HCT116 (cell line): ENCODE data around the gene ADAM19. TPM values are rescaled to one million over a fixed set of nuclear protein-coding genes. Genes with fewer than 3 reads are reported as not detected.

Source experiments
- ATAC-seq: fragments of 200-7000 bp; cut with Tn5 transposase; 2 replicates; pipeline ENCODE4 v1.9.1; 2020; ENCODE audit warnings: mild to moderate bottlenecking, moderate library complexity
- BruUV-seq: library from RNA; stranded (reverse); fragments of 400-500 nt; replicated peaks from 2 replicates; lab custom pipeline; 2021; lab: Mats Ljungman, UMichigan
- CTCF ChIA-PET: fragments of 300-600 bp; sonication (Branson Sonifier 250); formaldehyde crosslinking; loops from one replicate; lab custom pipeline; 2021; ENCODE audit warnings: antibody characterized with exemption; lab: Charles Lee
- POLR2A ChIA-PET: fragments of 300-600, 350-600 bp; sonication (Branson Sonifier 250); formaldehyde crosslinking; loops from one replicate; lab custom pipeline; 2021; ENCODE audit warnings: antibody characterized with exemption; lab: Charles Lee
- RAD21 ChIA-PET, 2 experiments: fragments of 300-600 bp; sonication (Branson Sonifier 250); formaldehyde crosslinking; loops; one replicate each; lab custom pipeline; 2023; ENCODE audit warnings: low total read pairs in 2 of 2; ENCODE audit not compliant: uncharacterized antibody in 2 of 2, unreplicated experiment in 2 of 2, low non-redundant PET in 1 of 2; lab: Charles Lee
- DNase-seq: peaks from one replicate; pipeline ENCODE4 v3.0.0-alpha.2; 2010; ENCODE audit warnings: low read depth, low spot score
- H2AFZ ChIP-seq: fragments of 200-600 bp; shearing (Covaris generic), sonication (generic); 2 replicates; pipeline ENCODE4 v1.6.1; 2017; ENCODE audit warnings: low read depth, mixed run types, mixed read lengths, antibody characterized with exemption, low read length; ENCODE audit not compliant: poor library complexity, severe bottlenecking
- H3K27ac ChIP-seq: 2 replicates; pipeline ENCODE4 v1.5.1; 2012; ENCODE audit warnings: low read depth, low read length
- H3K27me3 ChIP-seq: fragments of 200-600 bp; sonication (generic); 2 replicates; pipeline ENCODE4 v1.6.1; 2016; ENCODE audit warnings: mixed run types, low read length, mixed read lengths; ENCODE audit not compliant: insufficient read depth
- H3K36me3 ChIP-seq, 2 experiments: fragments of 200-500 bp in 1 of 2; fragments of 200-600 bp in 1 of 2; sonication (Bioruptor generic) in 1 of 2; sonication (generic) in 1 of 2; 2 replicates each; pipeline versions ENCODE4 v1.5.1 to v1.6.1; 2014 to 2016; ENCODE audit warnings: low read length in 2 of 2, inconsistent platforms in 1 of 2, mixed read lengths in 1 of 2, mixed run types in 1 of 2; ENCODE audit not compliant: insufficient read depth in 2 of 2, control insufficient read depth in 1 of 2
- H3K4me1 ChIP-seq, 2 experiments: fragments of 200-600 bp in 1 of 2; sonication (generic) in 1 of 2; 2 replicates each; pipeline versions ENCODE4 v1.5.1 to v1.6.1; 2012 to 2017; ENCODE audit warnings: low read length in 2 of 2, inconsistent platforms in 1 of 2, mild to moderate bottlenecking in 1 of 2, mixed read lengths in 1 of 2, mixed run types in 1 of 2, moderate library complexity in 1 of 2; ENCODE audit not compliant: insufficient read depth in 2 of 2, control insufficient read depth in 1 of 2
- H3K4me2 ChIP-seq: fragments of 200-600 bp; sonication (generic); 2 replicates; pipeline ENCODE4 v1.6.1; 2017; ENCODE audit warnings: mixed run types, low read length, mixed read lengths
- H3K4me3 ChIP-seq, 2 experiments: fragments of 200-600 bp in 1 of 2; sonication (generic) in 1 of 2; replicated peaks in 1 of 2; 2 replicates each; pipeline ENCODE4 v1.5.1; 2011 to 2016; ENCODE audit warnings: low read length in 2 of 2, control low read depth in 1 of 2, low read depth in 1 of 2, mild to moderate bottlenecking in 1 of 2, mixed read lengths in 1 of 2, mixed run types in 1 of 2
- H3K79me2 ChIP-seq: fragments of 200-600 bp; sonication (generic); 2 replicates; pipeline ENCODE4 v1.6.1; 2017; ENCODE audit warnings: mild to moderate bottlenecking, mixed run types, low read length, moderate library complexity, mixed read lengths; ENCODE audit not compliant: insufficient read depth
- H3K9ac ChIP-seq: fragments of 200-600 bp; sonication (generic); 2 replicates; pipeline ENCODE4 v1.6.1; 2016; ENCODE audit warnings: low read length, mixed read lengths
- H3K9me2 ChIP-seq: fragments of 200-600 bp; sonication (generic), shearing (Covaris generic); 2 replicates; pipeline ENCODE4 v1.6.1; 2017; ENCODE audit warnings: mixed run types, mild to moderate bottlenecking, moderate library complexity; ENCODE audit not compliant: insufficient read depth
- H3K9me3 ChIP-seq, 2 experiments: fragments of 200-500 bp in 1 of 2; fragments of 200-600 bp in 1 of 2; sonication (Bioruptor generic) in 1 of 2; sonication (generic) in 1 of 2; 2 replicates each; pipeline ENCODE4 v1.6.1; 2014 to 2017; ENCODE audit warnings: low read length in 2 of 2, mixed read lengths in 2 of 2, inconsistent platforms in 1 of 2, low read depth in 1 of 2, mild to moderate bottlenecking in 1 of 2, mixed run types in 1 of 2, moderate library complexity in 1 of 2; ENCODE audit not compliant: control insufficient read depth in 1 of 2, insufficient read depth in 1 of 2
- H4K20me1 ChIP-seq: fragments of 200-600 bp; sonication (generic), shearing (Covaris generic); 2 replicates; pipeline ENCODE4 v1.6.1; 2017; ENCODE audit warnings: mixed run types, mild to moderate bottlenecking, moderate library complexity; ENCODE audit not compliant: insufficient read depth
- CBX3 ChIP-seq: IDR thresholded peaks from 2 replicates; pipeline ENCODE4 v1.6.1; 2012; ENCODE audit warnings: low read depth
- CEBPB ChIP-seq: IDR thresholded peaks from 2 replicates; pipeline ENCODE4 v1.6.1; 2012; ENCODE audit warnings: low read depth
- EGR1 ChIP-seq: IDR thresholded peaks from 2 replicates; pipeline ENCODE4 v1.6.1; 2012; ENCODE audit warnings: low read depth
- ELF1 ChIP-seq: IDR thresholded peaks from 2 replicates; pipeline ENCODE4 v1.6.1; 2012; ENCODE audit warnings: low read depth, borderline replicate concordance
- EZH2 ChIP-seq: fragments of 200-600 bp; sonication (generic); IDR thresholded peaks from 2 replicates; pipeline ENCODE4 v1.6.1; 2017; ENCODE audit warnings: antibody characterized with exemption, mixed run types
- EZH2phosphoT487 ChIP-seq: fragments of 200-600 bp; IDR thresholded peaks from 2 replicates; pipeline ENCODE4 v1.6.1; 2018; ENCODE audit warnings: antibody characterized with exemption, borderline replicate concordance
- FOSL1 ChIP-seq: IDR thresholded peaks from 2 replicates; pipeline ENCODE4 v1.6.1; 2012; ENCODE audit warnings: low read depth
- JUND ChIP-seq: IDR thresholded peaks from 2 replicates; pipeline ENCODE4 v1.6.1; 2012
- POLR2A ChIP-seq: IDR thresholded peaks from 2 replicates; pipeline ENCODE4 v1.7.0; 2011; ENCODE audit warnings: borderline replicate concordance; ENCODE audit not compliant: insufficient read depth, insufficient read length; ENCODE audit errors: extremely low read depth
- RAD21 ChIP-seq: IDR thresholded peaks from 2 replicates; pipeline ENCODE4 v1.6.1; 2012; ENCODE audit warnings: low read depth, mild to moderate bottlenecking
- SIN3A ChIP-seq: IDR thresholded peaks from 2 replicates; pipeline ENCODE4 v1.6.1; 2012; ENCODE audit warnings: low read depth
- SP1 ChIP-seq: IDR thresholded peaks from 2 replicates; pipeline ENCODE4 v1.6.1; 2012; ENCODE audit warnings: low read depth
- SRF ChIP-seq: IDR thresholded peaks from 2 replicates; pipeline ENCODE4 v1.6.1; 2012; ENCODE audit warnings: low read depth
- TCF7L2 ChIP-seq: IDR thresholded peaks from 2 replicates; pipeline ENCODE4 v1.7.0; 2011; ENCODE audit warnings: borderline replicate concordance, inconsistent platforms; ENCODE audit not compliant: insufficient read depth, insufficient read length; ENCODE audit errors: extremely low read depth
- ZFX ChIP-seq: fragments of 450-650 bp; IDR thresholded peaks from 2 replicates; pipeline ENCODE4 v1.6.1; 2017
- ZNF274 ChIP-seq: fragments of 200-500 bp; sonication (Bioruptor generic); IDR thresholded peaks from 2 replicates; pipeline ENCODE4 v1.6.1; 2014; ENCODE audit warnings: mild to moderate bottlenecking, low read depth, low read length, inconsistent platforms
- intact Hi-C: fragments of 100-400 bp; cut with micrococcal nuclease; formaldehyde crosslinking; loops from 2 replicates; pipeline ENCODE4 v1.10.0; 2022
- total RNA-seq: library from RNA; stranded (reverse); gene quantifications from one replicate; pipeline ENCODE4 v1.2.1, GENCODE V29; 2021; ENCODE audit not compliant: unreplicated experiment
- TF ChIP-seq, protein P1 (sequence below): IDR thresholded peaks from 2 replicates; pipeline ENCODE4 v1.6.1; 2012; ENCODE audit warnings: low read depth
- TF ChIP-seq, protein P2 (sequence below): IDR thresholded peaks from 2 replicates; pipeline ENCODE4 v1.6.1; 2012
- TF ChIP-seq, protein P3 (sequence below): IDR thresholded peaks from 2 replicates; pipeline ENCODE4 v1.6.1; 2012
- TF ChIP-seq, protein P4 (sequence below), 3 experiments: fragments of 200-600 bp in 1 of 3; sonication (generic) in 1 of 3; IDR thresholded peaks in 2 of 3; conservative IDR thresholded peaks in 1 of 3; 2 replicates each; pipeline ENCODE4 v1.5.1; 2012 to 2017; ENCODE audit warnings: low read depth in 2 of 3, low read length in 2 of 3, antibody characterized with exemption in 1 of 3, borderline replicate concordance in 1 of 3, control low read depth in 1 of 3, mild to moderate bottlenecking in 1 of 3, mixed read lengths in 1 of 3, mixed run types in 1 of 3, moderate library complexity in 1 of 3; ENCODE audit not compliant: insufficient read depth in 1 of 3

Gene ADAM19
- total RNA-seq, 1 experiment from 2014 or later: 77.3 TPM

DNA sequence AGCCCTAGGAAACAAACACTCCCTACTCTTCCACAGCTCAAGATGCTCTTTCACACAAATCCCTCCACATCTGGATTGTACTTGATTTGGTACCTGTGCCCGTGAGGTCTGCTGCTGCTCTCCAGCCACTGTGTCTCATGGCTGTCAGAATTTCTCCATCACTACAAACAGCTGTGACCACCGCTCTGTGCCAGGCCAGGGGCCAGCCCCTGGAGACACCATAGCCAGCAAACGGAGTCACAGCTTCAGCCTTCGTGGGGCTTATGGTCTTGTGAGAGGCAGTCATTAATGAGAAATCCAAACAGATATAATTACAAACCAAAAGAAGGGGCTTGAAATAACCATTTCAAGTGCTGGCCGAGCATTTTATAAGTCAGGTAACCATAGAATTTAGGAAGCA, 43.6 kb downstream of the ADAM19 start:
- H3K36me3 ChIP-seq: peaks cover 20 to 22% of the 10 kb centered on the region in 2 experiments; a peak in 3 of 4 replicates
- no peaks in the 10 kb centered on the region for H3K9me2 ChIP-seq
- no peak for DNase-seq
- no peak for TF ChIP-seq SRF
- TF ChIP-seq TCF7L2: no peak
- TF ChIP-seq, protein P1, sequence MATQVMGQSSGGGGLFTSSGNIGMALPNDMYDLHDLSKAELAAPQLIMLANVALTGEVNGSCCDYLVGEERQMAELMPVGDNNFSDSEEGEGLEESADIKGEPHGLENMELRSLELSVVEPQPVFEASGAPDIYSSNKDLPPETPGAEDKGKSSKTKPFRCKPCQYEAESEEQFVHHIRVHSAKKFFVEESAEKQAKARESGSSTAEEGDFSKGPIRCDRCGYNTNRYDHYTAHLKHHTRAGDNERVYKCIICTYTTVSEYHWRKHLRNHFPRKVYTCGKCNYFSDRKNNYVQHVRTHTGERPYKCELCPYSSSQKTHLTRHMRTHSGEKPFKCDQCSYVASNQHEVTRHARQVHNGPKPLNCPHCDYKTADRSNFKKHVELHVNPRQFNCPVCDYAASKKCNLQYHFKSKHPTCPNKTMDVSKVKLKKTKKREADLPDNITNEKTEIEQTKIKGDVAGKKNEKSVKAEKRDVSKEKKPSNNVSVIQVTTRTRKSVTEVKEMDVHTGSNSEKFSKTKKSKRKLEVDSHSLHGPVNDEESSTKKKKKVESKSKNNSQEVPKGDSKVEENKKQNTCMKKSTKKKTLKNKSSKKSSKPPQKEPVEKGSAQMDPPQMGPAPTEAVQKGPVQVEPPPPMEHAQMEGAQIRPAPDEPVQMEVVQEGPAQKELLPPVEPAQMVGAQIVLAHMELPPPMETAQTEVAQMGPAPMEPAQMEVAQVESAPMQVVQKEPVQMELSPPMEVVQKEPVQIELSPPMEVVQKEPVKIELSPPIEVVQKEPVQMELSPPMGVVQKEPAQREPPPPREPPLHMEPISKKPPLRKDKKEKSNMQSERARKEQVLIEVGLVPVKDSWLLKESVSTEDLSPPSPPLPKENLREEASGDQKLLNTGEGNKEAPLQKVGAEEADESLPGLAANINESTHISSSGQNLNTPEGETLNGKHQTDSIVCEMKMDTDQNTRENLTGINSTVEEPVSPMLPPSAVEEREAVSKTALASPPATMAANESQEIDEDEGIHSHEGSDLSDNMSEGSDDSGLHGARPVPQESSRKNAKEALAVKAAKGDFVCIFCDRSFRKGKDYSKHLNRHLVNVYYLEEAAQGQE: no peak
- TF ChIP-seq, protein P2, sequence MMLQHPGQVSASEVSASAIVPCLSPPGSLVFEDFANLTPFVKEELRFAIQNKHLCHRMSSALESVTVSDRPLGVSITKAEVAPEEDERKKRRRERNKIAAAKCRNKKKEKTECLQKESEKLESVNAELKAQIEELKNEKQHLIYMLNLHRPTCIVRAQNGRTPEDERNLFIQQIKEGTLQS: no peak
- no peak for TF ChIP-seq JUND
- TF ChIP-seq EZH2phosphoT487: no peak
- TF ChIP-seq EGR1: no peak
- TF ChIP-seq, protein P3, sequence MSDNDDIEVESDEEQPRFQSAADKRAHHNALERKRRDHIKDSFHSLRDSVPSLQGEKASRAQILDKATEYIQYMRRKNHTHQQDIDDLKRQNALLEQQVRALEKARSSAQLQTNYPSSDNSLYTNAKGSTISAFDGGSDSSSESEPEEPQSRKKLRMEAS: no peak
- TF ChIP-seq CEBPB: no peak
- TF ChIP-seq SP1: no peak
- no peak for TF ChIP-seq CBX3
- TF ChIP-seq RAD21: no peak
- TF ChIP-seq POLR2A: no peak
- no peak for TF ChIP-seq ELF1
- TF ChIP-seq SIN3A: no peak
- no peak for TF ChIP-seq ZFX
- TF ChIP-seq, protein P4, sequence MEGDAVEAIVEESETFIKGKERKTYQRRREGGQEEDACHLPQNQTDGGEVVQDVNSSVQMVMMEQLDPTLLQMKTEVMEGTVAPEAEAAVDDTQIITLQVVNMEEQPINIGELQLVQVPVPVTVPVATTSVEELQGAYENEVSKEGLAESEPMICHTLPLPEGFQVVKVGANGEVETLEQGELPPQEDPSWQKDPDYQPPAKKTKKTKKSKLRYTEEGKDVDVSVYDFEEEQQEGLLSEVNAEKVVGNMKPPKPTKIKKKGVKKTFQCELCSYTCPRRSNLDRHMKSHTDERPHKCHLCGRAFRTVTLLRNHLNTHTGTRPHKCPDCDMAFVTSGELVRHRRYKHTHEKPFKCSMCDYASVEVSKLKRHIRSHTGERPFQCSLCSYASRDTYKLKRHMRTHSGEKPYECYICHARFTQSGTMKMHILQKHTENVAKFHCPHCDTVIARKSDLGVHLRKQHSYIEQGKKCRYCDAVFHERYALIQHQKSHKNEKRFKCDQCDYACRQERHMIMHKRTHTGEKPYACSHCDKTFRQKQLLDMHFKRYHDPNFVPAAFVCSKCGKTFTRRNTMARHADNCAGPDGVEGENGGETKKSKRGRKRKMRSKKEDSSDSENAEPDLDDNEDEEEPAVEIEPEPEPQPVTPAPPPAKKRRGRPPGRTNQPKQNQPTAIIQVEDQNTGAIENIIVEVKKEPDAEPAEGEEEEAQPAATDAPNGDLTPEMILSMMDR (IDR thresholded peaks at IDR 0.05 in 2 of 3, conservative IDR thresholded peaks at IDR 0.05 in 1 of 3; ENCODE audit: borderline replicate concordance in 1 of 3, insufficient read depth in 1 of 3, low read depth in 2 of 3, low read length in 2 of 3): no peak
- TF ChIP-seq ZNF274: no peak
- TF ChIP-seq EZH2: no peak
- no peak for TF ChIP-seq FOSL1
- no peak overlapping the region for H3K9ac ChIP-seq
- ChIA-PET CTCF (no interaction called here), POLR2A (no interaction called here), RAD21 (no interaction called here)
- H4K20me1 ChIP-seq: no peaks in the 10 kb centered on the region
- no peak for ATAC-seq
- no peaks in the 10 kb centered on the region for H3K9me3 ChIP-seq
- peaks cover 2 to 12% of the 10 kb centered on the region in 2 experiments; a peak in 1 of 4 replicates for H3K4me1 ChIP-seq
- no peak overlapping the region for H3K4me2 ChIP-seq
- no peak overlapping the region for H2AFZ ChIP-seq
- H3K79me2 ChIP-seq: no peaks in the 10 kb centered on the region; the same call in 1 of the 2 replicates
- intact Hi-C loops: no loop called here
- BruUV-seq: no TSS peak
- no peak overlapping the region for H3K27ac ChIP-seq
- H3K27me3 ChIP-seq: no peaks in the 10 kb centered on the region
- H3K4me3 ChIP-seq: no peak overlapping the region
